Stomach (tissue), 4 donors: Measurements from ENCODE around the gene LRCH1.

Experiments used
- POLR2A ChIP-seq, 4 donors: fragments of 450-650 bp; IDR thresholded peaks; one replicate each; pipeline ENCODE4 v1.6.1; 2016; ENCODE audit warnings: antibody characterized with exemption in 4 of 4, control low read depth in 2 of 4, mild to moderate bottlenecking in 1 of 4, moderate library complexity in 1 of 4
- TF ChIP-seq, protein P1 (sequence below), 7 experiments: fragments of 450-650 bp in 4 of 7; fragments of 200-600 bp in 3 of 7; sonication (generic) in 3 of 7; IDR thresholded peaks; one replicate each; pipeline ENCODE4 v1.5.1; 2016 to 2019; ENCODE audit warnings: antibody characterized with exemption in 7 of 7, control low read depth in 2 of 7, mild to moderate bottlenecking in 1 of 7

DNA sequence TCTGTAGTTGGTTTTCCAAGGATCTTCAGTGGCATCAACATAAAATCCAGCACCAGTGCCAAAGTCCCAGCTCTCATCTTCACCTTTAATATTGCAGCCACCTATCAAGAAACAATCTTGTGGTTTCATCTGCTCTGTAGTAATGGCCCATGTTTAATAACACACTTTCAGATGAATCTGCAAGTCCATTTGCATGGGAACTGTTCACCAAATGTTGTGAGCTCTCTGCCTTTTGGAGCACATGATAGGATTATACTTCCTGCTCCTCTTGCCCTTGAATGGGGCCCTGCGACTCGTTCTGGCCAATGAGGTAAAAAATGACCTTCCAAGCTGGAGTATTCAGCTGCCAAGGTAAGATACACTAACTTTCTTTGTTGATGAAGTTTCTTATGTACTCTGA lies 229.7 kb downstream of the LRCH1 start:
- TF ChIP-seq POLR2A (IDR thresholded peaks at IDR 0.05) = no peak
- TF ChIP-seq, protein P1, sequence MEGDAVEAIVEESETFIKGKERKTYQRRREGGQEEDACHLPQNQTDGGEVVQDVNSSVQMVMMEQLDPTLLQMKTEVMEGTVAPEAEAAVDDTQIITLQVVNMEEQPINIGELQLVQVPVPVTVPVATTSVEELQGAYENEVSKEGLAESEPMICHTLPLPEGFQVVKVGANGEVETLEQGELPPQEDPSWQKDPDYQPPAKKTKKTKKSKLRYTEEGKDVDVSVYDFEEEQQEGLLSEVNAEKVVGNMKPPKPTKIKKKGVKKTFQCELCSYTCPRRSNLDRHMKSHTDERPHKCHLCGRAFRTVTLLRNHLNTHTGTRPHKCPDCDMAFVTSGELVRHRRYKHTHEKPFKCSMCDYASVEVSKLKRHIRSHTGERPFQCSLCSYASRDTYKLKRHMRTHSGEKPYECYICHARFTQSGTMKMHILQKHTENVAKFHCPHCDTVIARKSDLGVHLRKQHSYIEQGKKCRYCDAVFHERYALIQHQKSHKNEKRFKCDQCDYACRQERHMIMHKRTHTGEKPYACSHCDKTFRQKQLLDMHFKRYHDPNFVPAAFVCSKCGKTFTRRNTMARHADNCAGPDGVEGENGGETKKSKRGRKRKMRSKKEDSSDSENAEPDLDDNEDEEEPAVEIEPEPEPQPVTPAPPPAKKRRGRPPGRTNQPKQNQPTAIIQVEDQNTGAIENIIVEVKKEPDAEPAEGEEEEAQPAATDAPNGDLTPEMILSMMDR (IDR thresholded peaks at IDR 0.05) = no peak
